D341Med (cell line): Measurements from ENCODE around the gene P2RX7.
"Not testable (repeated sequence)": the region's sequence is repeated elsewhere in the genome, so short reads cannot be mapped to it uniquely, and the experiment has no call there.

Experiments
- DNase-seq: peaks from one replicate; pipeline ENCODE4 v3.0.0; 2012; ENCODE audit warnings: low spot score

Gene P2RX7

GRCh38 chr12:121135320-121135719, 2.6 kb downstream of the P2RX7 start:
- DNase-seq: no peak

- no peak for DNase-seq
Measured at GRCh38 chr12:121137512-121137911, 4.8 kb downstream of the P2RX7 start.

DNA sequence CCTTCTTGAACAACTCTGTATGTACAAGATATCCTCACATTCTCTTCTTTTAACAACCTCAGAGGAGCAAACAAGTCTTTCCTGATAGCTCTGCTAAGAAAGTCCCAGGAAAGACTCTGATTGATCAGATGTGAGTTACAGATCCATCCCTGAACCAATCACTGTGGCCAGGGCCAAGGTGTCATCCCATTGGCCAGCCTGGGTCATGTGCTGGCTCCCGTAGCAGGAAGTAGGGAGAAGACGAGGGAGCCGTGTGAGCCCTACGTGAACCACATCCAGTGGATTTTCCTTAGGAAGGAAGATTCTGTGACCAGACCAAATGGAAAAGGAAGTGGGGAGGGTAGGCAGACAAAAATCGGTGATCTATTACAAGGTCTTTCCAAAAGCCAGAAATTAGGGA, 5.6 kb downstream of the P2RX7 start:
- no peak for DNase-seq

DNA sequence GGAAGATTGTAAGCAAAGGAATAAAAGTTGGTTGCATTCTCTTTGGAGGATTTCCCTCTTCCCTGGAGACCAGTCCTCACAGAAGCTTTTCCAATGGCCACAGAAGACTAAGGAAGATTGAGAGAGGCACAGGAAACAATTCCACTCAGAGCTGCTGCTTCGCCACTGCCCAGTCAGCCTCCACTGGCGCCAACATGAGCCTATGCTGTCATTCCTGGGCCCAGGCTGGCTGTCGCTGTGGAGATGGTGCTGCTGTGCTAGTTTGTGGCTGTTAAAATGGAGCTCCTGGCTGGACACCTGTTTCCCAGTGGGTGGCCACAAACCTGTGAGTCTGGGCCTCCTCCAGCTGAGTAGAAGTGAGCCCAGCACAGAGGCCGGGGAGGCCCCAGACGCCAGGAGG, 6.6 kb downstream of the P2RX7 start:
- DNase-seq: no peak

DNA sequence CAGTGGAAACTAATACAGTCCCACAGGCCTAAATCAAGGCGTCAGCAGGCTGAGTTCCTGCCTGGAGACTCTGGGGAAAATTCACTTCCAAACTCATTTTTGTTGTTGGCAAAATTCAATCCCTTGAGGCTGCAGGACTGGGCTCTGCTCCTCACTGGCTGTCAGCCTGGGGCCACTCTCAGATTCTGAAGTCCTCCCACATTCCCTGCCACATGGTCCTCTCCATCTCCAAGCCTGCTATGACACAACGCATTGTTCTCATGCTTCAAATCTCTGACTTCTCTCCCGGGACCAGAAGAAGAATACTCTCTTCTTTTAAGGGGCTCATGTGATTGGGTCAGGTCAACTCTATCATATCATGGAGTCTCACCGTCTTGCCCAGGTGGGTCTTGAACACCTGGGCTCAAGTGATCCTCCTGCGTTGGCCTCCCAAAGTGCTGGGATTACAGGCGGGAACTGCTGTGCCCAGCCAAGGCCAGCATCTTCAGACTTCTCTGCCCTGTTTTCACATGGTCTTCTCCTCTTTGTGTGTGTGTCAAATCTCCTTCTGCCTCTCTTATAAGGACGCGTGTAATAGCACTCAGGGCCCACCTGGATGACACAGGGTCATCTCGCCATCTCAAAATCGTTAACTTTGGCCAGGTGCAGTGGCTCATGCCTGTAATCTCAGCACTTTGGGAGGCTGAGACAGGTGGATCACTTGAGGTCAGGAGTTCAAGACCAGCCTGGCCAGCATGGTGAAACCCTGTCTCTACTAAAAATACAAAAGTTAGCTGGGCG, 9.7 kb downstream of the P2RX7 start:
- no peak for DNase-seq

DNA sequence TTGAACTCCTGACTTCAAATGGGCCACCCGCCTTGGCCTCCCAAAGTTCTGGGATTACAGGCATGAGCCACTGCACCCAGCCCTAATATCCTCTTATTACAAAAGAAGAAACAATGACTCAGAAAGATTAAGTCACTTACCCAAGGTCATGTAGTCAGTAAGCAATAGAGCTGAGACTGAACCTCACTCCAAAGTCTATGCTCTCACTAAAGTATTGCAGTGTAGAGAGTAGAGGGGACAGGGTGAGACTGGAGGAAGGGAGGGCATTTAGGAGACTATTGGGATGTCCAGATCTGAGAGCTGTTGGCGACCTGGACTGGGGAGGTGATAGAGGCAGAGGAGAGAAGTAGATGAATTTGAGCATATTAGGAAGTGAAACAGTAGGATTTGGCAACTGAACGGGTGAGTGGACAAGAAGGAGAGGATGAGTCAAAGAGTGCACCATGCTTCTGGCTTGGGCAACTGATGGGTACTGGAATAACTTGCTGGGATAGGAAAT, 11.8 kb downstream of the P2RX7 start:
- no peak for DNase-seq

DNA sequence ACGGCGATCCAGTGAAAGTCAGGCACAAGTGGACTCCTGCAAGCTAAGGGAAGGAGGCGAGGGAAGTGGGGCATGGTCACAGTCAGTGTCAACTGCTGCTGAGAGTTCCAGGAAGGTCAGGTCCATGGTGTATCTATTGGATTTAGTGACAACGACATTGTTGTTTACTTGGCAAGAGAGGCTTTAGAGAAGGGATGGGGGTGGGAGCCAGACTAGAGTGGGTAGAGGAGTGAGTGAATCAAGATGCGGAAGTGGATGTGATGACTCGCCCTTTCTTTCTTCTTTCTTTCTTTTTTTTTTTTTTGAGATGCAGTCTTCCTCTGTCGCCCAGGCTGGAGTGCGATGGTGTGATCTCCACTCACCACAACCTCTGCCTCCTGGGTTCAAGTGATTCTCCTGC, 12.5 kb downstream of the P2RX7 start:
- no peak for DNase-seq

DNA sequence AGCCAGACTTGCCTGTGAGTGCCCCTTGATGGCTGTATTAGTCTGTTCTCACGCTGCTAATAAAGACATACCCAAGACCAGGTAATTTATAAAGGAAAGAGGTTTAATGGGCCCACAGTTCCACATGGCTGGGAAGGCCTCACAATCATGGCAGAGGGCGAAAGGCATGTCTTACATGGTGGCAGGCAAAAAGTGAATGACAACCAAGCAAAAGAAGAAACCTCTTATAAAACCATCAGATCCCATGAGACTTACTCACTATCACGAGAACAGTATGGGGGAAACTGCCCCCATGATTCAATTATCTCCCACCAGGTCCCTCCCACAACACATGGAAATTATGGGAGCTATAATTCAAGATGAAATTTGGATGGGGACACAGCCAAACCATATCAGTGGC, 16.6 kb downstream of the P2RX7 start:
- DNase-seq: not testable (repeated sequence)

- no peak for DNase-seq
Measured at GRCh38 chr12:121154793-121155375, 22.2 kb downstream of the P2RX7 start.

- DNase-seq: no peak
Measured at GRCh38 chr12:121156365-121156764, 23.7 kb downstream of the P2RX7 start.

GRCh38 chr12:121158085-121158484, 25.4 kb downstream of the P2RX7 start:
- no peak for DNase-seq

DNA sequence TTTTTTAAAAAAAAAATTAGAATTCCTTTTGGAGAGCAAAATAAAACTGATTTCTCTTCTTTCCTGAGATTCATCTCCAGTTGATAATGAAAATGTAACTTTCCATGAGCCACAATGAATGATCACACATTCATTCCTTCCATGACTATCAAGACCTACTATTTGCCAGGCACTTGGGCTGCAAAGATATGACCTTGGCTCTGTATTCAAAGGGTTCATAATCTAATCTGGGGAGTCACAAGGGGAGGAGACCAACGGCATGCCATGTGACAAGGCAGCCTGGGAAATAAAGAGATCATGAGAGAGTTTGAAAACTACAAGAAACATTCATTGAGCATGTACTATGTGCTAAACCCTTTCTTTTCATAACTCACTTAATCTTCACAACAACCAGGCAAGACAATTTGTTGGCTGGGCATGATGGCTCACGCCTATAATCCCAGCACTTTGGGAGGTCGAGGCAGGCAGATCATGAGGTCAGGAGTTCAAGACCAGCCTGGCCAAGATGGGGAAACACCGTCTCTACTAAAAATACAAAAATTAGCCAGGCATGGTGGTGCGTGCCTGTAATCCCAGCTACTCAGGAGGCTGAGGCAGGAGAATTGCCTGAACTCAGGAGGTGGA, 26.2 kb downstream of the P2RX7 start:
- not testable (repeated sequence) for DNase-seq

DNA sequence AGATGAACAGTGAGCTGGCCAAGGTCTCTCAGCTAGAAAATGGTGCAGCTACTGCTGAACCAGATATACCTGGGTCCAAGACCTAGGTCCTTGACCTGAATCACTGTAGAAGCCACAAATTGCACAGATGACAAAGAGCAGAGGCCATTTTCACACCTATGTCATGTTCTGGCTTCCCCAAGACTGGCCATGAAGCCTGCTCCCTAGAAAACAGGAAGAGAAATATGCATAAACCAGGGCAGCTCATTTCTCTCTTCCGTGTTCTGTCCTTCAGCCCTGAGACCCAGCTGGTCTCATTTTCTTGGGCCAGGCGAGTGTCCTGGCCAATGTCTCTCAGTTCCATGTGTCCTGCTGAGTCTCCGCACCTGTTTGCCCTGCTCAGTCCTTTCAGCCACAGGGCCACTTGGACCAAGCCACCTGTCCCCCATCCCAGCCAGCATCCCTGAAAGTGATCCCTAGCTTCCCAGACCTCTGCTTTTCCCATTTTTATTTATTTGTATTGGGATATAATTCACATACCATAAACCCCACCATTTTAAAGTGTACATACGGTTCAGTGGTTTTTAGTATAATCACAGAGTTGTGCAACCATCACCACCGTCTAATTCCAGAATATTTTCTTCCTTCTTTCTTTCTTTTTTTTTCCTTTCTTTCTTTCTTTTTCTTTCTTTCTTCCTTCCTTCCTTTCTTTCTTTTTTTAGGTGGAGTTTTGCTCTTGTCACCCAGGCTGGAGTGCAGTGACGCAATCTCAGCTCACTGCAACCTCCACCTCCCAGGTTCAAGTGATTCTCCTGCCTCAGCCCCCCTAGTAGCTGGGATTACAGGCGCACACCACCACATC, 27.0 kb downstream of the P2RX7 start:
- no peak for DNase-seq

DNA sequence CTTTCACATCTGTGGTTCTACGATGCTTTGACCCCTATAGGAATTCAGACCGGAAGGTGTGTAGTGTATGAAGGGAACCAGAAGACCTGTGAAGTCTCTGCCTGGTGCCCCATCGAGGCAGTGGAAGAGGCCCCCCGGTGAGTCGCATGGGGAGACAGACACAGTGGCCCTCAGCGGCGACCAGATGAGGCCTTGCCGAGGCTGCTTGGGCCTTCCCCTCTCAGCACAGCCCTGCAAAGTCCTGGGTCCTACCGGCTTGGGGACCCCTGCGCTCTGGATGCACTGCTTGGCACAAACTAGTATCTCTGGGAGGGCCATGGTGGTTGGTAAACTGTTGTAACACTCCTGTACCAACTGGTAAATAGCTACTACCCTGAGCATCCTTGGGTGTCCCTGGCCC, 29.7 kb downstream of the P2RX7 start:
- no peak for DNase-seq

DNA sequence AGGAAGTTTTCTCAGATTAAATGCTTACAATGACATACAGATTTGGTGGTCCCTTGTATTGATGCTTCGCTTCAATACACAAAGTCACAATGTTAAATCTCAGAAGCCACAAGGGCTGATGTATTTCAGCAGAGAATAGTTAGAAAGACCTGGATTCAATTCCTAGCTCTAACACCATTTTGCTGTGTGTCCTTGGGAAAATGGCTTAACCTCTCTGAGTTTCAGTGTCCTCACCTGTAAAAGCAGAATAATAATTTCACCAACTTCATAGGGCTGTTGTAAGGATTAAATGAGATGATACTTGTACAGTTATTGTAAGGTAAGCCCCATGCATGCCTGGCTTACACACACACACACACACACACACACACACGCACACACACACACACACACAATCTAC, 30.3 kb downstream of the P2RX7 start:
- DNase-seq: no peak

DNA sequence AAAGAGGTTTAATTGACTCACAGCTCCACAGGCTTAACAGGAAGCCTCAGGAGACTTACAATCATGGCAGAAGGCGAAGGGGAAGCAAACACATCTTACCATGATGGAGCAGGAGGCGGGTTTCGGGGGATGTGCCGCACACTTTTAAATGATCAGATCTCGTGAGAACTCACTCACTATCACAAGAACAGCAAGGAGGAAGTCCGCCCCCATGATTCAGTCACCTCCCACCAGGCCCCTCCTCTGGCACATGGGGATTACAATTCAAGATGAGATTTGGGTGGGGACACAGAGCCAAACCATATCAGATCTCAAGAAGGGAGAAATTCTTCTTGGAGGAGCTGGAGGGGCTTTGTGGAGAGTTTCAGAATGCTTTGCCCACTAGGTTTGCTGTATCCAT, 32.2 kb downstream of the P2RX7 start:
- DNase-seq: not testable (repeated sequence)

DNA sequence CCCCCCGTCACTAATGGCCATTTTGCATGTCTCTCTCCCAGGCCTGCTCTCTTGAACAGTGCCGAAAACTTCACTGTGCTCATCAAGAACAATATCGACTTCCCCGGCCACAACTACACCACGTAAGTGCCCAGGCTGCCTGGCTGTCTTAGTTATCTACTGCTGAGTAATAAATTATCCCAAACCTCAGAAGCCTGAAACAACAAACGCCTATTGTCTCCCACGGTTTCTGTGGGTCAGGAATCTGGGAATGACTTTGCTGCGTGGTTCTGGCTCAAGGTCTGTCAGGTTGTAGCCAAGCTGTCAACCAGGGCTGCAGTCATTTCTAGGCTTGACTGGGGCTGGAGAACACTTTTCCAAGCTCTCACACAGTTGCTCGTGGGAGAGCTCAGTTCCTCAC, 32.6 kb downstream of the P2RX7 start:
- DNase-seq: no peak

- DNase-seq: no peak
Measured at GRCh38 chr12:121166356-121166755, 33.7 kb downstream of the P2RX7 start.

DNA sequence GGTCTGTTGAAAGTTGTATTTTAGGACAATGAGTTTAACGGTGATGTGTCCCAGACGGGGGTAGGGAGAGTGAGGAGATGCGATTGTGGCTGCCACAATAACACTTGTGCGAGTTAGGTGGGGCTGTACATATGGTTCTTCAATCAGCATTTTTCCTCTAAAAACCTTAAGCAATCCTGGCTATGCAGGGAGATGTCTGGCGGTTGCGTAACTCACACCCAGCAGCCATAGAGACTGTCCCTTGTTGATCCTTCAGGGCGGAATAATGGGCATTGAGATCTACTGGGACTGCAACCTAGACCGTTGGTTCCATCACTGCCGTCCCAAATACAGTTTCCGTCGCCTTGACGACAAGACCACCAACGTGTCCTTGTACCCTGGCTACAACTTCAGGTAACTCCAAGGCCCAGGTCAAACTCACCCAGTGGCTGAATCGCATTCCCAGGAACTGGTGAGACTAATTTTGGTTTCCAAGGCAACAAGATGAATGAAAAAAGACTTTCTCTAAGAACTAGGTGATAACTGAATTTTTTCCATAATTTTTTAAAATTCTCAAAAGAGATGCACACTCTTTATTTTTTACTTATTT, 34.6 kb downstream of the P2RX7 start:
- DNase-seq: no peak

DNA sequence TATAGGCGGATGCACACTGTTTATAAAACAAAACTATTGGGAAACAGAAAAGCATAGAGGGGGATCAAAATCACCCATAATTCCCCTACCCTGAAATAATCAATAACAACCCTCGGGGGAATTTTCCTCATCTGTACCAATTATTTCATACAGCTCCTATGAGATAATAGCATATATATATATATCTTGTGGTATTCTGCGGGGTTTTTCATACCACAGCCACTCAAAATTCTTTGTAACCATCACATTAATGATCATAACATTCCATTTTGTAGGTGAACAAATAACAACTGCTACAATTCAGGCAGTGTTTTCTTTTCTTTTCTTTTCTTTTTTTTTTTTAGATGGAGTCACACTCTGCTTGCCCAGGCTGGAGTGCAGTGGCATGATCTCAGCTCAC, 35.3 kb downstream of the P2RX7 start:
- DNase-seq: no peak

DNA sequence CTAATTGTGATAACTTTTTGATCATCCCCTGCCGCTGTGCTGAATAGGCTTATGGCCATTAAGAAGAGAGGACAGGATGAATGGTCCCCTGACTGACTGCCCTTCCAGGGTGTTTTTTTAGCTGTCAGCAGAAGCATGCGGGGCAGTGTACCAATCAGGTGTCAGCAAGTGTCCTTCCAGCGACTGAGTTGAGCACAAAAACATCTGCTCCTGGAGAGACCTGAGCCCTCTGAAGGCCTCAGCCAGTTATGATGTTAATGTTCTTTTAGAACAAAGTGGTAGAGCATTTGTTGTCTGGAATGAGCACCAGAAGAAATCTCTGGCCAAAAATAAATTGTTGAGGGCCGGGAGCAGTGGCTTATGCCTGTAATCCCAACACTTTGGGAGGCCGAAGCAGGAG, 37.5 kb downstream of the P2RX7 start:
- DNase-seq: no peak
